Measurements from ENCODE around the gene MTG2.

Gene MTG2

GRCh38 chr20:62178316-62179161 is 4.3 kb upstream of the MTG2 start:
- H3K4me2 ChIP-seq (ENCODE audit: low read length), result no peak overlapping the region
- H3K9me3 ChIP-seq (ENCODE audit: control insufficient read depth, insufficient read depth, low read length), result no peaks in the 10 kb centered on the region
- H3K27ac ChIP-seq (ENCODE audit: low read depth, low read length), result no peak overlapping the region
- peaks cover 8% of the 10 kb centered on the region for H3F3A ChIP-seq (ENCODE audit: control insufficient read depth, insufficient read depth)
- H3K9me2 ChIP-seq (replicated peaks; ENCODE audit: control insufficient read depth, low read length), result no peaks in the 10 kb centered on the region
- peaks cover 11% of the 10 kb centered on the region for H3K4me1 ChIP-seq (ENCODE audit: control insufficient read depth, low read length)
- no peaks in the 10 kb centered on the region for H3K27me3 ChIP-seq (ENCODE audit: control insufficient read depth, low read length)
- TF ChIP-seq EZH2phosphoT487 (IDR thresholded peaks at IDR 0.05; ENCODE audit: borderline replicate concordance, low read length), result no peak
- TF ChIP-seq, protein P1, sequence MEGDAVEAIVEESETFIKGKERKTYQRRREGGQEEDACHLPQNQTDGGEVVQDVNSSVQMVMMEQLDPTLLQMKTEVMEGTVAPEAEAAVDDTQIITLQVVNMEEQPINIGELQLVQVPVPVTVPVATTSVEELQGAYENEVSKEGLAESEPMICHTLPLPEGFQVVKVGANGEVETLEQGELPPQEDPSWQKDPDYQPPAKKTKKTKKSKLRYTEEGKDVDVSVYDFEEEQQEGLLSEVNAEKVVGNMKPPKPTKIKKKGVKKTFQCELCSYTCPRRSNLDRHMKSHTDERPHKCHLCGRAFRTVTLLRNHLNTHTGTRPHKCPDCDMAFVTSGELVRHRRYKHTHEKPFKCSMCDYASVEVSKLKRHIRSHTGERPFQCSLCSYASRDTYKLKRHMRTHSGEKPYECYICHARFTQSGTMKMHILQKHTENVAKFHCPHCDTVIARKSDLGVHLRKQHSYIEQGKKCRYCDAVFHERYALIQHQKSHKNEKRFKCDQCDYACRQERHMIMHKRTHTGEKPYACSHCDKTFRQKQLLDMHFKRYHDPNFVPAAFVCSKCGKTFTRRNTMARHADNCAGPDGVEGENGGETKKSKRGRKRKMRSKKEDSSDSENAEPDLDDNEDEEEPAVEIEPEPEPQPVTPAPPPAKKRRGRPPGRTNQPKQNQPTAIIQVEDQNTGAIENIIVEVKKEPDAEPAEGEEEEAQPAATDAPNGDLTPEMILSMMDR (IDR thresholded peaks at IDR 0.05; ENCODE audit: low read depth, low read length, poor library complexity, severe bottlenecking), result no peak
- H3K79me2 ChIP-seq (ENCODE audit: control insufficient read depth, low read length), result peaks cover 17% of the 10 kb centered on the region
- no peak overlapping the region for H3K4me3 ChIP-seq (ENCODE audit: low read length)
- H4K20me1 ChIP-seq (ENCODE audit: control insufficient read depth, insufficient read depth, low read depth, low read length), result no peaks in the 10 kb centered on the region
- no peaks in the 10 kb centered on the region; the same call in none of the 2 replicates for H3K36me3 ChIP-seq (ENCODE audit: control insufficient read depth, low read length)

GRCh38 chr20:62179162-62179504 is 3.7 kb upstream of the MTG2 start:
- TF ChIP-seq EZH2phosphoT487 (IDR thresholded peaks at IDR 0.05; ENCODE audit: borderline replicate concordance, low read length), result no peak
- TF ChIP-seq, protein P1 (IDR thresholded peaks at IDR 0.05; ENCODE audit: low read depth, low read length, poor library complexity, severe bottlenecking), result no peak
- no peak overlapping the region for H3K4me2 ChIP-seq (ENCODE audit: low read length)
- H3F3A ChIP-seq (ENCODE audit: control insufficient read depth, insufficient read depth), result peaks cover 8% of the 10 kb centered on the region
- H3K4me1 ChIP-seq (ENCODE audit: control insufficient read depth, low read length), result peaks cover 17% of the 10 kb centered on the region
- no peaks in the 10 kb centered on the region for H3K9me3 ChIP-seq (ENCODE audit: control insufficient read depth, insufficient read depth, low read length)
- no peaks in the 10 kb centered on the region; the same call in none of the 2 replicates for H3K36me3 ChIP-seq (ENCODE audit: control insufficient read depth, low read length)
- H3K4me3 ChIP-seq (ENCODE audit: low read length), result no peak overlapping the region
- H3K27me3 ChIP-seq (ENCODE audit: control insufficient read depth, low read length), result no peaks in the 10 kb centered on the region
- no peaks in the 10 kb centered on the region for H4K20me1 ChIP-seq (ENCODE audit: control insufficient read depth, insufficient read depth, low read depth, low read length)
- no peaks in the 10 kb centered on the region for H3K9me2 ChIP-seq (replicated peaks; ENCODE audit: control insufficient read depth, low read length)
- H3K79me2 ChIP-seq (ENCODE audit: control insufficient read depth, low read length), result peaks cover 23% of the 10 kb centered on the region
- H3K27ac ChIP-seq (ENCODE audit: low read depth, low read length), result no peak overlapping the region

- Histone ChIP-seq H3K27ac (ENCODE audit: low read depth, low read length) (peak overlapping the region; percentile 60), H3K9me3 (ENCODE audit: control insufficient read depth, insufficient read depth, low read length) (no peaks in the 10 kb centered on the region), H3K4me2 (ENCODE audit: low read length) (peak overlapping the region; percentile 89), H3K27me3 (ENCODE audit: control insufficient read depth, low read length) (no peaks in the 10 kb centered on the region), H3F3A (ENCODE audit: control insufficient read depth, insufficient read depth) (peaks cover 10% of the 10 kb centered on the region), H3K36me3 (ENCODE audit: control insufficient read depth, low read length) (peaks cover 3% of the 10 kb centered on the region), H3K79me2 (ENCODE audit: control insufficient read depth, low read length) (peaks cover 47% of the 10 kb centered on the region), H3K9me2 (replicated peaks; ENCODE audit: control insufficient read depth, low read length) (no peaks in the 10 kb centered on the region), H3K4me1 (ENCODE audit: control insufficient read depth, low read length) (peaks cover 30% of the 10 kb centered on the region), H3K4me3 (ENCODE audit: low read length) (peak overlapping the region; percentile 80), H4K20me1 (ENCODE audit: control insufficient read depth, insufficient read depth, low read depth, low read length) (no peaks in the 10 kb centered on the region)
- no peak for TF ChIP-seq EZH2phosphoT487 (IDR thresholded peaks at IDR 0.05; ENCODE audit: borderline replicate concordance, low read length)
- TF ChIP-seq, protein P1 (IDR thresholded peaks at IDR 0.05; ENCODE audit: low read depth, low read length, poor library complexity, severe bottlenecking), result no peak
These were observed 1.0 kb upstream of the MTG2 start for GRCh38 chr20:62181808-62182207.
